ENCODE data around the gene PPIH.
"Not testable (repeated sequence)": the region's sequence is repeated elsewhere in the genome, so short reads cannot be mapped to it uniquely, and the experiment has no call there.

Gene PPIH

DNA sequence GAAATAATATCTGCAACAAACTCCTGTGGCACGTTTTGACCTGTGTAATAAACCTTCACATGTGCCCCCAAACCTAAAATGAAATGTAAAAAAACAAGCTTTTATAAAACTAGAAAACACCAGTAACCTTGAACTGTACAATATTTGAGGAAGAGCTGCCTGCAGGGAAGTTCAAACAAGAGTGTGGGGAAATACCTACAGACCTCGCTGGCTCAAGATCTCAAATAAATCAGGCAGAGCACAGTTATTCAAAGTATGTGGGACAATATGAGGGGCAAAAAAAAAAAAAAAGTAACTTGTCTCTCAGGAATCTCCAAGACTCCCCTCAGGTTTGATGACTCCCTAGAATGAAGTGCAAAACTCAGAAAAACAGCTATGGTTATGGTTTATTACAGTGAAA is 37.9 kb upstream of the PPIH start:
- no peak overlapping the region for H3K4me3 ChIP-seq (ENCODE audit: insufficient read depth, low read length, poor library complexity, severe bottlenecking)
- H3K36me3 ChIP-seq (ENCODE audit: low read length) = no peaks in the 10 kb centered on the region
- no peak overlapping the region for H2AFZ ChIP-seq (ENCODE audit: low read depth, low read length, severe bottlenecking)
- no peak overlapping the region for H3K27ac ChIP-seq (ENCODE audit: low read depth, low read length)
- H4K20me1 ChIP-seq (ENCODE audit: low read depth, low read length) = no peaks in the 10 kb centered on the region
- no peaks in the 10 kb centered on the region for H3K27me3 ChIP-seq (ENCODE audit: low read length)
- no peaks in the 10 kb centered on the region for H3K9me2 ChIP-seq (replicated peaks; ENCODE audit: insufficient read depth, low read length)
- H3K9me3 ChIP-seq (ENCODE audit: insufficient read depth, low read length) = no peaks in the 10 kb centered on the region
- H3K79me2 ChIP-seq (ENCODE audit: insufficient read depth, low read length) = no peaks in the 10 kb centered on the region
- no peak overlapping the region for H3K9ac ChIP-seq (ENCODE audit: low read length)
- TF ChIP-seq, protein P1, sequence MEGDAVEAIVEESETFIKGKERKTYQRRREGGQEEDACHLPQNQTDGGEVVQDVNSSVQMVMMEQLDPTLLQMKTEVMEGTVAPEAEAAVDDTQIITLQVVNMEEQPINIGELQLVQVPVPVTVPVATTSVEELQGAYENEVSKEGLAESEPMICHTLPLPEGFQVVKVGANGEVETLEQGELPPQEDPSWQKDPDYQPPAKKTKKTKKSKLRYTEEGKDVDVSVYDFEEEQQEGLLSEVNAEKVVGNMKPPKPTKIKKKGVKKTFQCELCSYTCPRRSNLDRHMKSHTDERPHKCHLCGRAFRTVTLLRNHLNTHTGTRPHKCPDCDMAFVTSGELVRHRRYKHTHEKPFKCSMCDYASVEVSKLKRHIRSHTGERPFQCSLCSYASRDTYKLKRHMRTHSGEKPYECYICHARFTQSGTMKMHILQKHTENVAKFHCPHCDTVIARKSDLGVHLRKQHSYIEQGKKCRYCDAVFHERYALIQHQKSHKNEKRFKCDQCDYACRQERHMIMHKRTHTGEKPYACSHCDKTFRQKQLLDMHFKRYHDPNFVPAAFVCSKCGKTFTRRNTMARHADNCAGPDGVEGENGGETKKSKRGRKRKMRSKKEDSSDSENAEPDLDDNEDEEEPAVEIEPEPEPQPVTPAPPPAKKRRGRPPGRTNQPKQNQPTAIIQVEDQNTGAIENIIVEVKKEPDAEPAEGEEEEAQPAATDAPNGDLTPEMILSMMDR (IDR thresholded peaks at IDR 0.05; ENCODE audit: insufficient read depth, low read length, poor library complexity, severe bottlenecking) = no peak
- TF ChIP-seq EZH2phosphoT487 (conservative IDR thresholded peaks at IDR 0.05; ENCODE audit: low read length) = no peak
- H3F3A ChIP-seq (ENCODE audit: insufficient read depth) = no peaks in the 10 kb centered on the region
- H3K4me2 ChIP-seq (ENCODE audit: low read depth, low read length, poor library complexity, severe bottlenecking) = no peak overlapping the region

DNA sequence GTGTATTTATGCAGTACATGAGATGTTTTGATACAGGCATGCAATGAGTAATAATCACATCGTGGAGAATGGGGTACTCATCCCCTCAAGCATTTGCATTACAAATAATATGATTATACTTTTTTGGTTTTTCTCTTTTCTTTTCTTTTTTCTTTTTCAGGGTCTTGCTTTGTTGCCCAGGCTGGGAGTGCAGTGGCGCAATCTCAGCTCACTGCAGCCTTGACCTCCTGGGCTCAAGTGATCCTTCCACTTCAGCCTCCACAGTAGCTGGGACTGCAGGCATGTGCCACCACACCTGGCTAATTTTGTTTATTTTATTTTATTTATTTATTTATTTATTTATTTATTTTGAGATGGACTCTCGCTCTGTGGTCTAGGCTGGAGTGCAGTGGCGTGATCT is 37.0 kb upstream of the PPIH start:
- H3K27me3 ChIP-seq (ENCODE audit: low read length); H3K9ac ChIP-seq (ENCODE audit: low read length); H3K4me3 ChIP-seq (ENCODE audit: insufficient read depth, low read length, poor library complexity, severe bottlenecking); H4K20me1 ChIP-seq (ENCODE audit: low read depth, low read length); H3K9me3 ChIP-seq (ENCODE audit: insufficient read depth, low read length); H3F3A ChIP-seq (ENCODE audit: insufficient read depth); H2AFZ ChIP-seq (ENCODE audit: low read depth, low read length, severe bottlenecking); H3K79me2 ChIP-seq (ENCODE audit: insufficient read depth, low read length); H3K4me2 ChIP-seq (ENCODE audit: low read depth, low read length, poor library complexity, severe bottlenecking); H3K27ac ChIP-seq (ENCODE audit: low read depth, low read length); H3K9me2 ChIP-seq (replicated peaks; ENCODE audit: insufficient read depth, low read length); H3K36me3 ChIP-seq (ENCODE audit: low read length): not testable (repeated sequence)

DNA sequence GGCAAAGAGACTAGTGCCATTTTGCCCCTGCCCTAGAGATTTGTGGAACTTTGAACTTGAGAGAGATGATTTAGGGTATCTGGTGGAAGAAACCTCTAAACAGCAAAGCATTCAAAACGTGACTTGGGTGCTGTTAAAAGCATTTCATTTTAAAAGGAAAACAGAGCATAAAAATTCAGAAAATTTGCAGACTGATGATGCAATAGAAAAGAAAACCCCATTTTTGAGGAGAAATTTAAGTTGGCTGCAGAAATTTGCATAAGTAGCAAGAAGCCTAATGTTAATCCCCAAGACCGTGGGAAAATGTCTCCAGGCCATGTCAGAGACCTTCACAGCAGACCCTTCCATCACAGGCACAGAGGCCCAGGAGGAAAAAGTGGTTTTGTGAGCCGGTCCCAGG is 31.0 kb upstream of the PPIH start:
- H3K4me3 ChIP-seq (ENCODE audit: insufficient read depth, low read length, poor library complexity, severe bottlenecking); H3K27me3 ChIP-seq (ENCODE audit: low read length); H3K9ac ChIP-seq (ENCODE audit: low read length); H2AFZ ChIP-seq (ENCODE audit: low read depth, low read length, severe bottlenecking); H3K9me3 ChIP-seq (ENCODE audit: insufficient read depth, low read length); H4K20me1 ChIP-seq (ENCODE audit: low read depth, low read length); H3K27ac ChIP-seq (ENCODE audit: low read depth, low read length); H3K4me2 ChIP-seq (ENCODE audit: low read depth, low read length, poor library complexity, severe bottlenecking); H3K79me2 ChIP-seq (ENCODE audit: insufficient read depth, low read length); H3K9me2 ChIP-seq (replicated peaks; ENCODE audit: insufficient read depth, low read length); H3F3A ChIP-seq (ENCODE audit: insufficient read depth); H3K36me3 ChIP-seq (ENCODE audit: low read length): not testable (repeated sequence)

DNA sequence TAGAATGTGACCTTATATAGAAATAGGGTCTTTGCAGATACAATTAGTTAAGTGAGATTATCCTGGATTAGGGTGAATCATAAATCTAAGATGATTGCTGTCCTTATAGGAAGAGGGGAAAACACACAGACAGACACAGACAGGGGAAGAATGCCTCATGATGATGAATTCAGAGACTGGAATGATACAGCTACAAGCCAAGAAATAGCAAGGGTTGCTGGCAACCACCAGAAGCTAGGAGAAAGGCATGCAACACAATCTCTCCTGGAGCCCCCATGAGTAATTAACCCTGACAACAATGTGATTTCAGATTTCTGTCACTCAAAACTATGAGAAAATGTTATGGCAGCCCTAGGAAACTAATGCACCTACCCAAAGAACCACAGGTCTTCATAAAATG is 19.1 kb upstream of the PPIH start:
- no peaks in the 10 kb centered on the region for H3K9me3 ChIP-seq (ENCODE audit: insufficient read depth, low read length)
- H3K9ac ChIP-seq (ENCODE audit: low read length) = no peak overlapping the region
- no peak overlapping the region for H2AFZ ChIP-seq (ENCODE audit: low read depth, low read length, severe bottlenecking)
- H3K27me3 ChIP-seq (ENCODE audit: low read length) = no peaks in the 10 kb centered on the region
- no peaks in the 10 kb centered on the region for H3F3A ChIP-seq (ENCODE audit: insufficient read depth)
- no peak overlapping the region for H3K4me2 ChIP-seq (ENCODE audit: low read depth, low read length, poor library complexity, severe bottlenecking)
- H3K9me2 ChIP-seq (replicated peaks; ENCODE audit: insufficient read depth, low read length) = no peaks in the 10 kb centered on the region
- no peaks in the 10 kb centered on the region for H3K36me3 ChIP-seq (ENCODE audit: low read length)
- no peaks in the 10 kb centered on the region for H4K20me1 ChIP-seq (ENCODE audit: low read depth, low read length)
- TF ChIP-seq, protein P1 (IDR thresholded peaks at IDR 0.05; ENCODE audit: insufficient read depth, low read length, poor library complexity, severe bottlenecking) = no peak
- no peak for TF ChIP-seq EZH2phosphoT487 (conservative IDR thresholded peaks at IDR 0.05; ENCODE audit: low read length)
- H3K27ac ChIP-seq (ENCODE audit: low read depth, low read length) = no peak overlapping the region
- H3K4me3 ChIP-seq (ENCODE audit: insufficient read depth, low read length, poor library complexity, severe bottlenecking) = no peak overlapping the region
- no peaks in the 10 kb centered on the region for H3K79me2 ChIP-seq (ENCODE audit: insufficient read depth, low read length)

All from SU-DHL-6 (cell line).